Lower lobe of right lung (tissue), 2 donors: ENCODE data around the gene C3orf70. TPM values are rescaled to one million over a fixed set of nuclear protein-coding genes. Genes with fewer than 3 reads are reported as not detected.

Source experiments
- ATAC-seq, 2 donors: fragments of 200-7000 bp; cut with Tn5 transposase; one replicate each; pipeline ENCODE4 v1.9.1; 2020 to 2022; ENCODE audit warnings: mild to moderate bottlenecking in 2 of 2, moderate library complexity in 2 of 2
- DNase-seq: peaks from one replicate; pipeline ENCODE4 v3.0.0-alpha.2; 2020
- H3K27ac ChIP-seq: fragments of 200-600 bp; one replicate; pipeline ENCODE4 v1.8.0; 2022
- H3K27me3 ChIP-seq: fragments of 200-600 bp; one replicate; pipeline ENCODE4 v1.8.0; 2022; ENCODE audit warnings: low read depth
- H3K36me3 ChIP-seq: fragments of 200-600 bp; one replicate; pipeline ENCODE4 v1.8.0; 2022; ENCODE audit warnings: mild to moderate bottlenecking
- H3K4me1 ChIP-seq: fragments of 200-600 bp; one replicate; pipeline ENCODE4 v1.8.0; 2022
- H3K4me3 ChIP-seq: fragments of 200-600 bp; one replicate; pipeline ENCODE4 v1.8.0; 2022; ENCODE audit warnings: mild to moderate bottlenecking
- H3K9me3 ChIP-seq: fragments of 200-600 bp; one replicate; pipeline ENCODE4 v1.8.0; 2022
- CTCF ChIP-seq: fragments of 200-600 bp; IDR thresholded peaks from one replicate; pipeline ENCODE4 v1.8.0; 2022; ENCODE audit warnings: antibody characterized with exemption, mild to moderate bottlenecking
- intact Hi-C: fragments of 100-400 bp; cut with DNase I; formaldehyde crosslinking; loops from one replicate; pipeline ENCODE4 v1.11.0; 2022
- total RNA-seq: library from RNA; stranded (reverse); fragmentation: NEBNext Ultra II Directional; extraction: Animal tissue kit (Norgen Biotek cat#: 25700); gene quantifications from one replicate; pipeline ENCODE4 v1.2.1, GENCODE V29; 2021
- donor health status: DM: no; HTN: yes; CAD: no; lungs with severe emphysema.

Gene C3orf70
- total RNA-seq, 1 donor from 2014 or later = 3.2 TPM

- no peak for ATAC-seq
- H3K27me3 ChIP-seq = no peaks in the 10 kb centered on the region
- H3K27ac ChIP-seq = no peak overlapping the region
- H3K4me1 ChIP-seq = no peaks in the 10 kb centered on the region
- no peak for DNase-seq
- intact Hi-C loops = no loop called here
- no peaks in the 10 kb centered on the region for H3K36me3 ChIP-seq
- TF ChIP-seq CTCF = no peak
- H3K9me3 ChIP-seq = peaks cover 6% of the 10 kb centered on the region
- H3K4me3 ChIP-seq = no peak overlapping the region
Measured at GRCh38 chr3:185037801-185038200, 115.1 kb downstream of the C3orf70 start.

- no peak for DNase-seq
- Histone ChIP-seq H3K4me1 (no peaks in the 10 kb centered on the region), H3K36me3 (peaks cover 4% of the 10 kb centered on the region), H3K27ac (no peak overlapping the region), H3K27me3 (no peaks in the 10 kb centered on the region), H3K9me3 (no peaks in the 10 kb centered on the region), H3K4me3 (no peak overlapping the region)
- intact Hi-C loops = no loop called here
- ATAC-seq = no peak
- no peak for TF ChIP-seq CTCF
Measured at GRCh38 chr3:185030951-185031350, 121.9 kb downstream of the C3orf70 start.

GRCh38 chr3:185030399-185030798 lies 122.5 kb downstream of the C3orf70 start:
- intact Hi-C loops = no loop called here
- peaks cover 4% of the 10 kb centered on the region for H3K36me3 ChIP-seq
- no peak overlapping the region for H3K27ac ChIP-seq
- H3K4me1 ChIP-seq = no peaks in the 10 kb centered on the region
- H3K4me3 ChIP-seq = no peak overlapping the region
- no peak for TF ChIP-seq CTCF
- DNase-seq (no peak), ATAC-seq (no peak)
- H3K9me3 ChIP-seq = no peaks in the 10 kb centered on the region
- no peaks in the 10 kb centered on the region for H3K27me3 ChIP-seq

GRCh38 chr3:185029086-185029485 lies 123.8 kb downstream of the C3orf70 start:
- intact Hi-C loops = no loop called here
- no peak for TF ChIP-seq CTCF
- H3K27me3 ChIP-seq = no peaks in the 10 kb centered on the region
- no peak overlapping the region for H3K27ac ChIP-seq
- no peaks in the 10 kb centered on the region for H3K4me1 ChIP-seq
- H3K36me3 ChIP-seq = peaks cover 4% of the 10 kb centered on the region
- H3K9me3 ChIP-seq = no peaks in the 10 kb centered on the region
- H3K4me3 ChIP-seq = no peak overlapping the region
- no peak for DNase-seq
- no peak for ATAC-seq

GRCh38 chr3:185028121-185028520 lies 124.7 kb downstream of the C3orf70 start:
- Histone ChIP-seq H3K9me3 (no peaks in the 10 kb centered on the region), H3K4me3 (no peak overlapping the region), H3K36me3 (peaks cover 4% of the 10 kb centered on the region), H3K27me3 (no peaks in the 10 kb centered on the region), H3K27ac (no peak overlapping the region), H3K4me1 (no peaks in the 10 kb centered on the region)
- TF ChIP-seq CTCF = no peak
- no peak for ATAC-seq
- no peak for DNase-seq
- intact Hi-C loops = no loop called here

Other genes with a start within 250 kb of the C3orf70 start
- 11.5 TPM for gene EHHADH, start 101.0 kb upstream of the C3orf70 start, total RNA-seq
- gene MAP3K13, start 210.1 kb upstream of the C3orf70 start, total RNA-seq = 35.4 TPM